WERI-Rb-1 (cell line): Measurements from ENCODE around the gene JMJD7.

Source experiments
- DNase-seq: peaks from one replicate; pipeline ENCODE4 v3.0.0-alpha.2; 2020
- H3K27ac ChIP-seq: fragments of 250-450 bp; sonication (Bioruptor Pico); 2 replicates; pipeline ENCODE4 v1.5.1; 2020; ENCODE audit warnings: mild to moderate bottlenecking, moderate library complexity
- H3K27me3 ChIP-seq: fragments of 250-450 bp; sonication (Bioruptor Pico); 2 replicates; pipeline ENCODE4 v1.5.1; 2021; ENCODE audit warnings: mild to moderate bottlenecking, low read depth, moderate library complexity; ENCODE audit not compliant: insufficient read depth, severe bottlenecking
- H3K36me3 ChIP-seq: fragments of 250-450 bp; sonication (Bioruptor Pico); 2 replicates; pipeline ENCODE4 v1.5.1; 2020; ENCODE audit warnings: mild to moderate bottlenecking, moderate library complexity
- H3K4me3 ChIP-seq: 2 replicates; pipeline ENCODE4 v1.5.1; 2011; ENCODE audit warnings: low read depth, mild to moderate bottlenecking, control low read depth, low read length
- H3K9me3 ChIP-seq: fragments of 250-450 bp; sonication (Bioruptor Pico); 2 replicates; pipeline ENCODE4 v1.5.1; 2021; ENCODE audit warnings: mild to moderate bottlenecking, moderate library complexity; ENCODE audit not compliant: severe bottlenecking
- TF ChIP-seq, protein P1 (sequence below): IDR thresholded peaks from 2 replicates; pipeline ENCODE4 v1.5.1; 2011; ENCODE audit warnings: low read depth, mild to moderate bottlenecking, control low read depth, inconsistent platforms, low read length

Gene JMJD7

DNA sequence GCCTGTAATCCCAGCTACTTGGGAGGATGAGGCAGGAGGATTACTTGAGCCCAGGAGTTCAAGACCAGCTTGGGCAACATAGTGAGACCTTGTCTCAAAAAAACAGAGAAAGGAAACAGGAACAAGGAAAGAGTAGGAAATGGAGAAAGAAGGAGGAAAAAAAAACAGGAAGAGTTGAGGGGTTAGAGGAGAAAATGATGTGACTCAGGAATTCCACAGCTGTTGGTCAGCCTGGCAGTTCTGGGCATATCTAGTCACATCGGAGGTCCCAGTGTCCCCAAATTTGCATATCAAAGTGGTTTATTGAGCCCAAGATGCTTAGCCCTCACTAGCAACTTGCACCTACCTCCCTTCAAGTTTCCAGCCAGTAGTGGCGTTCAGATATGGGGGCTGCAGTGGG, 18.8 kb upstream of the JMJD7 start:
- TF ChIP-seq, protein P1, sequence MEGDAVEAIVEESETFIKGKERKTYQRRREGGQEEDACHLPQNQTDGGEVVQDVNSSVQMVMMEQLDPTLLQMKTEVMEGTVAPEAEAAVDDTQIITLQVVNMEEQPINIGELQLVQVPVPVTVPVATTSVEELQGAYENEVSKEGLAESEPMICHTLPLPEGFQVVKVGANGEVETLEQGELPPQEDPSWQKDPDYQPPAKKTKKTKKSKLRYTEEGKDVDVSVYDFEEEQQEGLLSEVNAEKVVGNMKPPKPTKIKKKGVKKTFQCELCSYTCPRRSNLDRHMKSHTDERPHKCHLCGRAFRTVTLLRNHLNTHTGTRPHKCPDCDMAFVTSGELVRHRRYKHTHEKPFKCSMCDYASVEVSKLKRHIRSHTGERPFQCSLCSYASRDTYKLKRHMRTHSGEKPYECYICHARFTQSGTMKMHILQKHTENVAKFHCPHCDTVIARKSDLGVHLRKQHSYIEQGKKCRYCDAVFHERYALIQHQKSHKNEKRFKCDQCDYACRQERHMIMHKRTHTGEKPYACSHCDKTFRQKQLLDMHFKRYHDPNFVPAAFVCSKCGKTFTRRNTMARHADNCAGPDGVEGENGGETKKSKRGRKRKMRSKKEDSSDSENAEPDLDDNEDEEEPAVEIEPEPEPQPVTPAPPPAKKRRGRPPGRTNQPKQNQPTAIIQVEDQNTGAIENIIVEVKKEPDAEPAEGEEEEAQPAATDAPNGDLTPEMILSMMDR, result no peak
- Histone ChIP-seq H3K9me3 (no peaks in the 10 kb centered on the region), H3K27me3 (no peaks in the 10 kb centered on the region), H3K36me3 (no peaks in the 10 kb centered on the region), H3K27ac (no peak overlapping the region), H3K4me3 (no peak overlapping the region)
- no peak for DNase-seq

DNA sequence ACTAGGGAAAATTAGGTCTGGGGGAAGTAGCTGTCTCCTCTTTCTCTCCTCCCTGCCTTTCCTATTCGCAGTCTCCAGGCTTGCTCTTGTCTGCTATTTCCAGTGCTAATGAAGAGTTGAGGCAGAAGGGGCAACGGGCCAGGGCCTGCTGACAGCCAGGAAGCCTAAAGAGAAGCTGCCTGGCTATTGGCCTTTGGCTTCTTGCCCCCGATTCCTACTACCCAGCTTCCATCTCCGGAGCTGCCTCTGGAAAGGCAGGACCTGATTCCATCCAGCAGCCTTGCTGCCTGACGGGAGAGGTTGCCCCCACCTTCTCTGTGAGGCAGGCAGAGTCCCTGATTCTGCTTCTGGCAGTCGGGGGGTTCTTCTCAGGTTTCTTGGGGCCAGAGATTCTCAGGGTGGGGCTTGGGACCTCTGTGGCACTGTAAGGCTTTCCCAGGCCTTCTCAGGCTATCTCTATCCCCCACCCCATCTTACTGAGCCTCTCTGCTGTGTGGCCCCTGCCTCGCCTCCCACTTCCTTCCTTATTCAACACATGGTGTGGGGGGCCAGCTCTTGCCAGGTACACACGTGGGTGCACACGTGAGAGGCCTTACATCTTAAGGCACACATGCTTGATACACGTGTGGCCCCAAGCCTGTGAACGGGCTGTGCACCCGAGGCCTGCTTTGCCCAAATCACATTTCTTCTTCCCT, 18.2 kb upstream of the JMJD7 start:
- DNase-seq, result no peak
- Histone ChIP-seq H3K9me3 (no peaks in the 10 kb centered on the region), H3K27ac (no peak overlapping the region), H3K4me3 (no peak overlapping the region), H3K27me3 (no peaks in the 10 kb centered on the region), H3K36me3 (no peaks in the 10 kb centered on the region)
- TF ChIP-seq, protein P1, result no peak

DNA sequence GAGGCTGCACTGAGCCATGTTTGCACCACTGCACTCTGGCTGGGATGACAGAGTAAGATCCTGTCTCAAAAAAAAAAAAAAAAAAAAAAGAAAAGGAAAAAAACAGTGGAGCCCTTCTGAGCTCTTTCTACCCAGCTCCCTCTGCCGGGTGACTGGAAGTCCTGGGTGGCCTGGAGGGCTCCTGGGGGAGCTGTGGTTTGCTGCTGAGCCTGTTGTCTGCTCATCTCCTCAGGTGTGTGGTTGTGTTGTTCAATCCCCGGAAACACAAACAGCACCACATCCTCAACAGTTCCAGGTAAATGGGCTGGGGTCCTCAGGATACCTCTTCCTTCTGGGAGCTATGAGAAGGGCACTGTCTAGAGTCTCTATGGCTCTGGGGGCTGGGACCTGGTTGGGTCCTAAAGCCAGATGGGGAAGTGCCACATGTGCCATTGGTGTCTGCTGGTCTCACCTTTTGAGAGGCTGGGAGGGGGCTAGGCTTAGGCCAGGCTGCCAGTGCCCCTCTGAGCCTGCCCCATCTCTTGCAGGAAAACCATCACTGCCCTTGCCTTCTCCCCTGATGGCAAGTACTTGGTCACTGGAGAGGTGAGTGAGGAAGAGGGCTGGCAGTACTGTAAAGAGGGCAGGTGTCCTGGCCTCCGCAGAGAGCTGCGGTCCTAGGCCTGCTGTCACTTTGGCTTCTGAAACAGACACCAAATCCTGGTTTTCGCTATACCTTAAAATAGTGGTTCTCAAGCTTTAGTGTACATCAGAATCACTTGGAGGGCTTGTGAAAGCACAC, 17.1 kb upstream of the JMJD7 start:
- H3K27me3 ChIP-seq, result no peaks in the 10 kb centered on the region
- no peak overlapping the region for H3K27ac ChIP-seq
- TF ChIP-seq, protein P1, result no peak
- no peak for DNase-seq
- H3K4me3 ChIP-seq, result no peak overlapping the region
- no peaks in the 10 kb centered on the region for H3K9me3 ChIP-seq
- H3K36me3 ChIP-seq, result no peaks in the 10 kb centered on the region

DNA sequence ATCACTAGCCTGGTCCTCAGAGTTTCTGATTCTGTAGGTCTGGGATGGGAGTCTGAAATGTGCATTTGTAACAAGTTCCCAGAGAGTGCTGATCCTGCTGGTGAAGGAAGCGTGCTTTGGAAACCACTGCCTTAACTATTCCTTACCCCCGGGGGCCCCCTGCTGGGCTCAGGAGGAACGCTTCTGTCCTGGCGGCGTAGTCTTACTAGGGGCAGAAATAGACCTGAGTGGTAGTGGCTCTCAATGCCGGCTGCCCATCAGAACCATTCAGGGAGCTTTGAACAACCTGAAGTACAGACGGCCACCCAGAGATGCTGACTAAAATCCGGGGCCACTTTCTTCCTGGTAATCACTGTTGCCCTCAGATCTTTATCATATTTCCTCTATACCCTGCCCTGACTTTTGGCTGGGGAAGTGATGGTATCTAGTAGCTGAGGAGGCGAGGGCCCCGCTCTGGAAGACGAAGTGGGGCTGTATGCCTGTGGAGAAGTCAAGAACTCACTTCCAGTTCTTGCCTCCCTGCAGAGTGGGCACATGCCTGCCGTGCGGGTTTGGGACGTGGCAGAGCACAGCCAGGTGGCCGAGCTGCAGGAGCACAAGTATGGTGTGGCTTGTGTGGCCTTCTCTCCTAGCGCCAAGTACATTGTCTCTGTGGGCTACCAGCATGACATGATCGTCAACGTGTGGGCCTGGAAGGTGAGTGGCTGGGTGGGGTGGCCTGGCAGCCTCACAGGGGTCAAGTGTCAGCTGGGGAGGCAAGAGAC, 16.3 kb upstream of the JMJD7 start:
- H3K9me3 ChIP-seq, result no peaks in the 10 kb centered on the region
- no peaks in the 10 kb centered on the region for H3K27me3 ChIP-seq
- H3K36me3 ChIP-seq, result no peaks in the 10 kb centered on the region
- H3K27ac ChIP-seq, result no peak overlapping the region
- no peak overlapping the region for H3K4me3 ChIP-seq
- TF ChIP-seq, protein P1, result peak; percentile 81
- peak; percentile 86 for DNase-seq

DNA sequence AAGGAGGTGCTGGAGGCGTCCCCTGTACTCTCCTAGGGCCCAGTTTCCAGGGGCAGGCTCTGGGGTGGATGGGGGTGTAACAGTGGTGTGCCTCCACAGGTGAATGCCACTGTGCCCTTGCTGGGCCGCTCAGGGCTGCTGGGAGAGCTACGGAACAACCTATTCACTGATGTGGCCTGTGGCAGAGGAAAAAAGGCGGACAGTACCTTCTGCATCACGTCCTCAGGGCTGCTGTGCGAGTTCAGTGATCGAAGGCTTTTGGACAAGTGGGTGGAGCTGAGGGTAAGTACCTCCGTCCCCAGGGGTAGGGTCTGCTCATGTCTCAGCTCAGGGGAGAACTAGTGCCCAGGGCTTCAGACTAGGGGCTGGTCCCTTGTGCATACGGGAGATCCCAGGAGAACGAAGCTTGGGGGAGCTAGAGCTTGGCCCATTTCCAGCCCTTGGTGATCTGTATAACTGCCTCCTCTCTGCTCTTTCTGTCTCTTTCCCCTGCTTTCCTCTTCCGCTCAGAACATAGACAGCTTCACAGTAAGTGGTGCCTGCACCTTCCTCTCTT, 15.0 kb upstream of the JMJD7 start:
- H3K27ac ChIP-seq, result no peak overlapping the region
- no peaks in the 10 kb centered on the region for H3K27me3 ChIP-seq
- H3K36me3 ChIP-seq, result no peaks in the 10 kb centered on the region
- no peak for DNase-seq
- TF ChIP-seq, protein P1, result no peak
- H3K4me3 ChIP-seq, result no peak overlapping the region
- no peaks in the 10 kb centered on the region for H3K9me3 ChIP-seq
